ENCODE results near the gene BGLAP.

BGLAP gene

DNA sequence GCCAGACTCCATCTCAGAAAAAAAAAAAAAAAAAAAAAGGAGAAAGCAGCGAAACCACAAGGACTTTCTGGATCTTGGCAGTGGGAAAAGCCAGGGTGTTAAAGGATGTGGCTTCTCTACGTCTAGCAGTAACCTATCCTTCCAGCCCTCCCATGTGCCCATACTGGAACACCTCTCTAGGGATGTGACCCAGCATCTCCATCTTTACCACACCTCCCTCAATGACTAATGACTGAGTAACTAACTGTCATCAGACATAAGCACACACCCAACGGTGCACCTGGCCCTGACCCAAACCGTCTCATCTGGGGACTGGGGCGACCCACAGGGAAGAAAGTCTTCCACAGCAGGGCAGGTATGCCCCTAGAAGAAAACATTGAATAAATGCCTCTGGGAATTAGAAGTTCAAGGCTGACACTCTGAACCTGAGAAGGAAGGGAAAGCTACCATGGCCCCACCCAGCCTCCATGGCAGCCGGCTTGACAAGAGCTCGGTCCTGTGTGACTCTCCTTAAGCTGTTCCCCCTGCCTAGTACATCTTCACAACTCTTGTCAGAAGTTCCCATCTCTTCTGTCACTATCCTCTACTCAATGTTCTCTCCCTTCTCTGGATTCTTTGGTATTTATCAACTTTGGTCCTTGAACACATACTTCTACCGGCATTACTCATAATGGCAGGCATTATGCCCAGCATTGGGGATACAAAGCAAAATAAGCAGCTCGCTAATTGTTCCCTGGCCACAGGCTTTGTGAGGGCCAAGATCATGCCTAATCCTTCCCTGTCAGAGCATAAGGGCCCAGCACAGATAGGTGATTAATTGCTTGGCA, 20.7 kb downstream of the BGLAP start:
- H3K4me3 ChIP-seq, result no peak overlapping the region
- no peak overlapping the region for H3K27ac ChIP-seq
- peaks cover 85 to 100% (median 97%) of the 10 kb centered on the region in 3 donors for H3K36me3 ChIP-seq
- TF ChIP-seq, protein P1, sequence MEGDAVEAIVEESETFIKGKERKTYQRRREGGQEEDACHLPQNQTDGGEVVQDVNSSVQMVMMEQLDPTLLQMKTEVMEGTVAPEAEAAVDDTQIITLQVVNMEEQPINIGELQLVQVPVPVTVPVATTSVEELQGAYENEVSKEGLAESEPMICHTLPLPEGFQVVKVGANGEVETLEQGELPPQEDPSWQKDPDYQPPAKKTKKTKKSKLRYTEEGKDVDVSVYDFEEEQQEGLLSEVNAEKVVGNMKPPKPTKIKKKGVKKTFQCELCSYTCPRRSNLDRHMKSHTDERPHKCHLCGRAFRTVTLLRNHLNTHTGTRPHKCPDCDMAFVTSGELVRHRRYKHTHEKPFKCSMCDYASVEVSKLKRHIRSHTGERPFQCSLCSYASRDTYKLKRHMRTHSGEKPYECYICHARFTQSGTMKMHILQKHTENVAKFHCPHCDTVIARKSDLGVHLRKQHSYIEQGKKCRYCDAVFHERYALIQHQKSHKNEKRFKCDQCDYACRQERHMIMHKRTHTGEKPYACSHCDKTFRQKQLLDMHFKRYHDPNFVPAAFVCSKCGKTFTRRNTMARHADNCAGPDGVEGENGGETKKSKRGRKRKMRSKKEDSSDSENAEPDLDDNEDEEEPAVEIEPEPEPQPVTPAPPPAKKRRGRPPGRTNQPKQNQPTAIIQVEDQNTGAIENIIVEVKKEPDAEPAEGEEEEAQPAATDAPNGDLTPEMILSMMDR (IDR thresholded peaks at IDR 0.05), result no peak
- no peaks in the 10 kb centered on the region for H3K4me1 ChIP-seq
- intact Hi-C loops (cut with DNase I; ENCODE audit: low total_unique reads), result no loop called here
- no peaks in the 10 kb centered on the region for H3K27me3 ChIP-seq
- H3K9me3 ChIP-seq, result no peaks in the 10 kb centered on the region
- no peak for DNase-seq

DNA sequence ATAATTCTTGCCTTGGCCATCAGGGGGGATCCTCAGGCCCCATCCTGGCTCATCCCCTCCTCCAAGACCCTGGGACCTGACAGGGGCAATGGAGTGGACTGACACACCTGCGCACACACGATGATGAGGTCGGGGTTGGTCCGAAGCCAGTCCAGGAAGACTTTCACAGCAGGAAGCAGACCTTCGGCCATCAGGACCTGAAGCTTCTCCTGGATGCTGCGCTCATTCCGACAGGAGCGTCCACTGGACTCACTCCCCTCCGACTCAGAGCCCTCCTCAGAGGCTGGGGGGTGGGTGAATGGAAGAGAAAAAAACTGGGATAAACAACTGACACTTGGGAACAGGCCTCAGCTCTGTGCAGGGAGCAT, 21.3 kb downstream of the BGLAP start:
- no peak for DNase-seq
- no peaks in the 10 kb centered on the region for H3K27me3 ChIP-seq
- H3K27ac ChIP-seq, result no peak overlapping the region
- no peaks in the 10 kb centered on the region for H3K9me3 ChIP-seq
- intact Hi-C loops (cut with DNase I; ENCODE audit: low total_unique reads), result no loop called here
- no peaks in the 10 kb centered on the region for H3K4me1 ChIP-seq
- H3K36me3 ChIP-seq, result peaks cover 85 to 100% (median 97%) of the 10 kb centered on the region in 3 donors
- H3K4me3 ChIP-seq, result no peak overlapping the region
- TF ChIP-seq, protein P1 (IDR thresholded peaks at IDR 0.05), result no peak

DNA sequence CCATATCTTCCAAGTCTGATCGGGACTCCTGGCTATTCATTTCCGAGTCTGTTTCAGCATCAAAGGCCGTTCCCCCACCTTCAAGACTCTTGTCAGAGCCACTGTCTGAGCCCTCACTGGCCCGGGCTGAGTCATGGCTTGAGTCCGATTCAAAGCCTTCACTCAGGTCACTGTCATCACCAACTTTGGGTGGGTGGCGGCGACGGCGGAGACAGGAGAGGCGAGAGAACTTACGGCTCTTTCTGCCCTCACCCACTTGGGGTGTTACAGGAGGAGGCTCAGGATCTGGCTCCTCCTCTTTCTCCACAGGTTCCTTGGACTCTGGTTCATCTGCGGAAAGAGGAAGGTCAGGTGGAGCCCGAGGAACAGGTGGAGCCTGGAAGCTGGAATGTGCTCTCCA, 24.1 kb downstream of the BGLAP start:
- TF ChIP-seq, protein P1 (IDR thresholded peaks at IDR 0.05), result no peak
- Histone ChIP-seq H3K4me3 (no peak overlapping the region), H3K27me3 (no peaks in the 10 kb centered on the region), H3K4me1 (no peaks in the 10 kb centered on the region), H3K27ac (no peak overlapping the region), H3K36me3 (peaks cover 75 to 100% (median 95%) of the 10 kb centered on the region in 3 donors), H3K9me3 (no peaks in the 10 kb centered on the region)
- DNase-seq, result no peak
- intact Hi-C loops (cut with DNase I; ENCODE audit: low total_unique reads), result no loop called here

DNA sequence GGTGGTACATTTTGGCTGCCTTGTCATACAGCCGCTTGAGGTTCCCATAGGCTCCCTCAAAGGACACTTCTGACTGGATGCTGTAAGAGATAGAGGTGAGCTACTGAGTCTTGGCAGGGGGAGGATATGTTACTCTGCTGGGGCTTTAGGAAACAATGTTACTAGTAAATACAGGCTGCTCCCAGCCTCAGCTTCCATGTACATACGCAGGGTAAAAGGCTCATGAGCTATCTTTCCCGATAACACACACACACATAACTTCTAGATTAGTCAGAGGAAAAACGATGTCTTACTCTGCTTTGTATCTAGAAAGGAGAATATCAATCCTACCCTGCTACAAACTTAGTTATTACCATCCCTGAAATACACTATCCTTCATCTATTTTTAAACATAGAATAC, 26.4 kb downstream of the BGLAP start:
- intact Hi-C loops (cut with DNase I; ENCODE audit: low total_unique reads), result no loop called here
- Histone ChIP-seq H3K27me3 (no peaks in the 10 kb centered on the region), H3K27ac (no peak overlapping the region), H3K4me3 (no peak overlapping the region), H3K36me3 (peaks cover 81 to 100% (median 91%) of the 10 kb centered on the region in 3 donors), H3K9me3 (no peaks in the 10 kb centered on the region), H3K4me1 (no peaks in the 10 kb centered on the region)
- TF ChIP-seq, protein P1 (IDR thresholded peaks at IDR 0.05), result no peak
- DNase-seq, result no peak

DNA sequence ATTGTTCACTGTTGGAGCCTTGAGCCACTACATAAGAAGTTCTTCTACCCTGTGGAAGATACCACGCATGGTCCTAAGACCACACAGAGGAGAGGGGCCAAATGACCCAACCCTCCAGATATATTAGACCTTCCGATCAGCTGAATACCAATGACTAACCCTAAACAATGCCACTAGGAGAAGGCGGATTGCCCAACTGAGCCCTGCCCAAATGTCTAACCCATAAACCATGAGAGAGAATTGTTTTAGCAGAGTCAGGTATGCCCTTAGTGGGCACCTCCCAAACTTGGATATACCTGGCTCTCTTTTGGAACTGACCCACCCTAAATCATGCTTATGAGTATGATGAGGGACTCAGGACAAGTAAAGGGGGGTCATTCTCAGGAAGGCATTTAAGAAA, 28.3 kb downstream of the BGLAP start:
- Histone ChIP-seq H3K27ac (no peak overlapping the region), H3K4me3 (no peak overlapping the region), H3K4me1 (no peaks in the 10 kb centered on the region), H3K36me3 (peaks cover 84 to 100% (median 93%) of the 10 kb centered on the region in 3 donors), H3K9me3 (no peaks in the 10 kb centered on the region), H3K27me3 (no peaks in the 10 kb centered on the region)
- intact Hi-C loops (cut with DNase I; ENCODE audit: low total_unique reads), result no loop called here
- no peak for DNase-seq
- TF ChIP-seq, protein P1 (IDR thresholded peaks at IDR 0.05), result no peak
